ENCODE results near the gene ZNF678.

- TF ChIP-seq ZFP3 (CRISPR knock-in tag; IDR thresholded peaks at IDR 0.05): no peak
- no peak for TF ChIP-seq ARNTL (CRISPR knock-in tag; IDR thresholded peaks at IDR 0.05; ENCODE audit: borderline replicate concordance, low read depth)
- TF ChIP-seq ISL1 (CRISPR knock-in tag; IDR thresholded peaks at IDR 0.05): no peak
- TF ChIP-seq ZC3H10 (CRISPR knock-in tag; IDR thresholded peaks at IDR 0.05): no peak
- TF ChIP-seq GLIS3 (CRISPR knock-in tag; IDR thresholded peaks at IDR 0.05): no peak
- TF ChIP-seq, protein P1, sequence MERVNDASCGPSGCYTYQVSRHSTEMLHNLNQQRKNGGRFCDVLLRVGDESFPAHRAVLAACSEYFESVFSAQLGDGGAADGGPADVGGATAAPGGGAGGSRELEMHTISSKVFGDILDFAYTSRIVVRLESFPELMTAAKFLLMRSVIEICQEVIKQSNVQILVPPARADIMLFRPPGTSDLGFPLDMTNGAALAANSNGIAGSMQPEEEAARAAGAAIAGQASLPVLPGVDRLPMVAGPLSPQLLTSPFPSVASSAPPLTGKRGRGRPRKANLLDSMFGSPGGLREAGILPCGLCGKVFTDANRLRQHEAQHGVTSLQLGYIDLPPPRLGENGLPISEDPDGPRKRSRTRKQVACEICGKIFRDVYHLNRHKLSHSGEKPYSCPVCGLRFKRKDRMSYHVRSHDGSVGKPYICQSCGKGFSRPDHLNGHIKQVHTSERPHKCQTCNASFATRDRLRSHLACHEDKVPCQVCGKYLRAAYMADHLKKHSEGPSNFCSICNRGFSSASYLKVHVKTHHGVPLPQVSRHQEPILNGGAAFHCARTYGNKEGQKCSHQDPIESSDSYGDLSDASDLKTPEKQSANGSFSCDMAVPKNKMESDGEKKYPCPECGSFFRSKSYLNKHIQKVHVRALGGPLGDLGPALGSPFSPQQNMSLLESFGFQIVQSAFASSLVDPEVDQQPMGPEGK (CRISPR knock-in tag; IDR thresholded peaks at IDR 0.05; ENCODE audit: borderline replicate concordance): no peak
- TF ChIP-seq CSRNP3 (CRISPR knock-in tag; IDR thresholded peaks at IDR 0.05): no peak
- TF ChIP-seq TSHZ2 (CRISPR knock-in tag; IDR thresholded peaks at IDR 0.05): no peak
- no peak for TF ChIP-seq PPARA (CRISPR knock-in tag; IDR thresholded peaks at IDR 0.05; ENCODE audit: borderline replicate concordance)
- no peak for TF ChIP-seq RARB (CRISPR knock-in tag; IDR thresholded peaks at IDR 0.05)
- TF ChIP-seq ZNF565 (CRISPR knock-in tag; conservative IDR thresholded peaks at IDR 0.05; ENCODE audit: low read depth): no peak
- no peak for TF ChIP-seq ZNF8 (CRISPR knock-in tag; IDR thresholded peaks at IDR 0.05)
- TF ChIP-seq ZFP30 (CRISPR knock-in tag; IDR thresholded peaks at IDR 0.05): no peak
- no peak for TF ChIP-seq CREB5 (CRISPR knock-in tag; IDR thresholded peaks at IDR 0.05; ENCODE audit: low read depth)
These were observed 40.0 kb downstream of the ZNF678 start for GRCh38 chr1:227603327-227603726.
